Heart right ventricle (tissue), 16 donors: ENCODE data around the gene VPS52. TPM values are rescaled to one million over a fixed set of nuclear protein-coding genes. Genes with fewer than 3 reads are reported as not detected.

Source experiments
- ATAC-seq, 8 donors: fragments of 200-7000 bp; cut with Tn5 transposase; one replicate each; pipeline ENCODE4 v1.9.1; 2020; ENCODE audit warnings: mild to moderate bottlenecking in 8 of 8, moderate library complexity in 8 of 8, moderate number of reproducible peaks in 1 of 8
- DNase-seq, 2 donors: peaks; one replicate each; pipeline ENCODE4 v3.0.0-alpha.2; 2020
- H3K27ac ChIP-seq, 10 donors: fragments of 200-600 bp; sonication (generic) in 2 of 10; one replicate each; pipeline versions ENCODE4 v1.5.0 to v1.8.0; 2020 to 2022; ENCODE audit warnings: mild to moderate bottlenecking in 3 of 10
- H3K27me3 ChIP-seq, 7 donors: fragments of 200-600 bp; one replicate each; pipeline ENCODE4 v1.8.0; 2021 to 2022; ENCODE audit warnings: mild to moderate bottlenecking in 2 of 7
- H3K36me3 ChIP-seq, 9 donors: fragments of 200-600 bp; sonication (generic) in 1 of 9; one replicate each; pipeline versions ENCODE4 v1.5.0 to v1.8.0; 2020 to 2022; ENCODE audit warnings: mild to moderate bottlenecking in 2 of 9
- H3K4me1 ChIP-seq, 9 donors: fragments of 200-600 bp; sonication (generic) in 1 of 9; one replicate each; pipeline versions ENCODE4 v1.5.0 to v1.8.0; 2020 to 2022; ENCODE audit warnings: mild to moderate bottlenecking in 4 of 9
- H3K4me3 ChIP-seq, 10 donors: fragments of 200-600 bp; sonication (generic) in 2 of 10; one replicate each; pipeline versions ENCODE4 v1.5.0 to v1.8.0; 2020 to 2022; ENCODE audit warnings: mild to moderate bottlenecking in 7 of 10, moderate library complexity in 2 of 10
- H3K9me3 ChIP-seq, 11 donors: fragments of 200-600 bp in 10 of 11; sonication (generic) in 2 of 11; one replicate each; pipeline versions ENCODE4 v1.5.0 to v1.8.0; 2013 to 2022; ENCODE audit warnings: mild to moderate bottlenecking in 2 of 11, control low read depth in 1 of 11, moderate library complexity in 1 of 11
- WGBS, 2 donors: extraction: QIAGEN DNeasy Blood & Tissue Kit; methylation state at CpG; one replicate each; pipeline ENCODE4 v1.1.7; 2013; ENCODE audit warnings: inconsistent platforms in 1 of 2; 5-methylcytosine and 5-hydroxymethylcytosine counted together
- intact Hi-C, 10 donors: fragments of 100-400 bp; cut with DNase I; formaldehyde crosslinking; loops; one replicate each; pipeline versions ENCODE4 v1.11.1 to v1.14.2; 2022
- polyA plus RNA-seq, 2 donors: library from polyadenylated mRNA; stranded (reverse); fragments of 200-250 nt; gene quantifications; one replicate each; pipeline ENCODE4 v1.2.3, GENCODE V29; 2013
- total RNA-seq, 10 donors: library from RNA; stranded (reverse); fragmentation: NEBNext Ultra II Directional in 3 of 10; extraction: Animal tissue kit (Norgen Biotek cat#: 25700) in 3 of 10; gene quantifications; one replicate each; pipeline versions ENCODE4 v1.2.1 to v1.2.4, GENCODE V29; 2021 to 2023
- TF ChIP-seq, protein P1 (sequence below), 9 donors: fragments of 200-600 bp; sonication (generic) in 2 of 9; IDR thresholded peaks; one replicate each; pipeline versions ENCODE4 v1.5.0 to v1.8.0; 2021 to 2022; ENCODE audit warnings: antibody characterized with exemption in 9 of 9, mild to moderate bottlenecking in 5 of 9, moderate library complexity in 1 of 9
- donor health status: Arrhythmogenic right ventricular cardiomyopathy.
- donor health status: ischemic (EF 13 %, LVEDD 7.1; RV severe dilation, severe dysfunction).
- donor health status: healthy with polysubstance abuse.
- donor health status: DM: no; HTN: yes; CAD: no.
- donor health status: DM: no; HTN: no; CAD: no.
- donor health status: ischemic (EF 25% LVEDD 6.9; RV normal size, moderate dysfunction).
- donor health status: ischemic (EF 25% LVEDD 5.7; RV mildly dilated, moderate dysfunction).
- donor health status: healthy.
- donor health status: DM: yes; HTN: yes; CAD: no.
- donor health status: Ischemic cardiomyopathy.
- donor health status: ischemic (EF 35%, LVEDD 5.7; RV mildly dilated, moderate dysfunction).
- donor health status: nonischemic (EF 11% LVEDD 7.7; RV severe dilation, severe dysfunction).
- donor health status: DM: yes; HTN: yes; CAD: no.
- donor health status: PGD.
- donor health status: ischemic (EF 29% LVEDD 5.4; RV normal size, mild dysfunction).
- donor health status: nonischemic (EF 23%, LVEDD 6.1; RV moderate dilation, normal function).

VPS52 gene
- total and polyA plus RNA-seq, 12 donors, result 25.2 to 45.7 (median 35.9) TPM

DNA sequence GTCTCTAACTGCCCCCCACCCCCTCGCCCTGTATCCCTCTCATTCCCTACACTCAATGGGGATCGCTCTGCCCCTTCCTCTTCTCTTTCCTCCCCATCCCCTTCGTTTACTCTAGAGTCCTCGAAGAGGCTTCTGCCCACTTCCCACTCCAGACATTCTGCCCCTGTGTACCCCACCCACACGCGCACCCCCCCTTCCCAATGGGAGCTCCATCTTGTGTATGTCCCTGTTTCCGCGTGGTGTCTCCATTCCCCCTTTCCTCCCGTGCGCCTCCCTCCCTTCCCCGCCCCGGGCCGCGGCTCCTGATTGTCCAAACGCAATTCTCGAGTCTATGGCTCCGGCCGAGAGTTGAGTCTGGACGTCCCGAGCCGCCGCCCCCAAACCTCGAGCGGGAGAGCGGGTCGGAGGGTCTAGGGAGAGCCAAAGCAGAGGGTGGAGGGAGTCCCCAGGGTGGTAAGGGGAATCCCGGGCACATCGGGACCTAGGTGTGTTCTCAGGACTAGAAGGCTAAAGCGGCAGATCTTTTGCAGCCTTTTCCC lies 64.1 kb downstream of the VPS52 start:
- intact Hi-C loops, result loop anchor here in 2 of 10 donors (10.0 kb wide), 2 partner anchors 487 to 1033 kb away; partner anchors contain the start of genes AGPAT1 (in 1 of the 2) and RNF5 (in 1 of the 2)
- H3K4me1 ChIP-seq, result peaks cover 8 to 53% (median 35%) of the 10 kb centered on the region in 9 donors
- peak; percentile 10 to 45 (median 32) for ATAC-seq
- WGBS, 2 donors, result 1 to 2% methylated on average over 29 of the region's 29 CpGs
- H3K4me3 ChIP-seq, result peak overlapping the region; percentile 60 to 98 (median 94)
- no peaks in the 10 kb centered on the region for H3K9me3 ChIP-seq
- H3K27ac ChIP-seq, result peak overlapping the region; percentile 79 to 99 (median 97)
- TF ChIP-seq, protein P1, sequence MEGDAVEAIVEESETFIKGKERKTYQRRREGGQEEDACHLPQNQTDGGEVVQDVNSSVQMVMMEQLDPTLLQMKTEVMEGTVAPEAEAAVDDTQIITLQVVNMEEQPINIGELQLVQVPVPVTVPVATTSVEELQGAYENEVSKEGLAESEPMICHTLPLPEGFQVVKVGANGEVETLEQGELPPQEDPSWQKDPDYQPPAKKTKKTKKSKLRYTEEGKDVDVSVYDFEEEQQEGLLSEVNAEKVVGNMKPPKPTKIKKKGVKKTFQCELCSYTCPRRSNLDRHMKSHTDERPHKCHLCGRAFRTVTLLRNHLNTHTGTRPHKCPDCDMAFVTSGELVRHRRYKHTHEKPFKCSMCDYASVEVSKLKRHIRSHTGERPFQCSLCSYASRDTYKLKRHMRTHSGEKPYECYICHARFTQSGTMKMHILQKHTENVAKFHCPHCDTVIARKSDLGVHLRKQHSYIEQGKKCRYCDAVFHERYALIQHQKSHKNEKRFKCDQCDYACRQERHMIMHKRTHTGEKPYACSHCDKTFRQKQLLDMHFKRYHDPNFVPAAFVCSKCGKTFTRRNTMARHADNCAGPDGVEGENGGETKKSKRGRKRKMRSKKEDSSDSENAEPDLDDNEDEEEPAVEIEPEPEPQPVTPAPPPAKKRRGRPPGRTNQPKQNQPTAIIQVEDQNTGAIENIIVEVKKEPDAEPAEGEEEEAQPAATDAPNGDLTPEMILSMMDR (IDR thresholded peaks at IDR 0.05), result no peak
- peaks cover 0 to 45% (median 19%) of the 10 kb centered on the region in 9 donors for H3K36me3 ChIP-seq
- DNase-seq, result peak; percentile 53 to 58
- peaks cover 0 to 4% (median 0%) of the 10 kb centered on the region in 7 donors for H3K27me3 ChIP-seq

- H3K4me3 ChIP-seq, result peak overlapping the region in 9 of 10 donors; percentile 60 to 98 (median 95)
- 17 to 19% methylated on average over 19 to 20 of the region's 20 CpGs for WGBS, 2 donors
- H3K36me3 ChIP-seq, result peaks cover 0 to 49% (median 26%) of the 10 kb centered on the region in 9 donors
- TF ChIP-seq, protein P1 (IDR thresholded peaks at IDR 0.05), result no peak
- ATAC-seq, result no peak
- H3K27me3 ChIP-seq, result no peaks in the 10 kb centered on the region
- intact Hi-C loops, result loop anchor here in 2 of 10 donors (10.0 kb wide), 2 partner anchors 488 to 1032 kb away; partner anchors contain the start of genes AGPAT1 (in 1 of the 2) and RNF5 (in 1 of the 2)
- no peaks in the 10 kb centered on the region for H3K9me3 ChIP-seq
- DNase-seq, result no peak
- peak overlapping the region in 6 of 10 donors; percentile 96 to 99 (median 98) for H3K27ac ChIP-seq
- peaks cover 12 to 53% (median 39%) of the 10 kb centered on the region in 9 donors for H3K4me1 ChIP-seq
Measured at GRCh38 chr6:33206864-33207551, 64.7 kb downstream of the VPS52 start.

DNA sequence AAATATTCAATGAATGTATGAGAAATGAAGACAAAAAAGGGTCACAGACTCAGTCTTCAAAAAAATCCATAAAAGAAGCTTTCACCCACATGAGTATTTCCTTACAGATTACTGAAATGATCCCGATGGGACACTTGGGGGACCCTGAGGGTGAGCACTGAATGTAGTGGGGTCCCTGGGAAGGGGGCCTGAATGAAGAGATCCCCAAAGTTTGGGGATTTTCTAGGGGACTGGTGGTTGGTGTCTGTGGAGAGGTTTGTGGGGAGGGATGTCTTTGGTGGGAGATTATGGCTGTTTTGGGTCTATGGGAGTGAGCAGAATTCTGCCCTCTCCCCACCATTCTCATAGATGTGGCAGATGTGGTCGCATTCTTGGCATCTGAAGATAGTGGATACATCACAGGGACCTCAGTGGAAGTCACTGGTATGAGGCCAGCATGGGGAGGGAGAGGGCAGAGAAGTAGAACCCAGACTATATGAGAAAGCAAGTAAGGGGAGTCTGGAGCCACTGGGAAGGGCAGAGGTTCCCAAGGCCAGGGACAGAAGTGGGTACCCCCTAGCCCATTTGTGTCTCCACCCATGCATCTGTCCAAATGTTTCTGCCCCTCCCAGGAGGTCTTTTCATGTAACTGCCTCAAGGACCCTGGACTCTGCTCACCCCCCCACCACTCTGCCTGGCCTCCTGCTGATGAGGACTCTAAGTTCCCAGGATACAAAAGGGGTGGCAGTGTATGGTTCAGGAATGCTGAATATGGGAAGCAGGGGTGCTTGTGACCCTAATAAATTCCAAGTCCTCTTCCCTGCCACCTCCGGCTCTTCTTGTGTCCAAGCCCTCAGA lies 65.4 kb downstream of the VPS52 start:
- peaks cover 0 to 47% (median 29%) of the 10 kb centered on the region in 9 donors for H3K36me3 ChIP-seq
- no peaks in the 10 kb centered on the region for H3K9me3 ChIP-seq
- 79 to 80% methylated on average over 3 of the region's 3 CpGs for WGBS, 2 donors
- H3K27me3 ChIP-seq, result no peaks in the 10 kb centered on the region
- no peak for ATAC-seq
- intact Hi-C loops, result loop anchor here in 2 of 10 donors (10.0 kb wide), 2 partner anchors 489 to 1031 kb away; partner anchors contain the start of genes AGPAT1 (in 1 of the 2) and RNF5 (in 1 of the 2)
- H3K27ac ChIP-seq, result no peak overlapping the region
- no peak for DNase-seq
- peaks cover 20 to 60% (median 45%) of the 10 kb centered on the region in 9 donors for H3K4me1 ChIP-seq
- no peak overlapping the region for H3K4me3 ChIP-seq
- TF ChIP-seq, protein P1 (IDR thresholded peaks at IDR 0.05), result no peak
